ENCODE measurements around the gene NEU4.

DNA sequence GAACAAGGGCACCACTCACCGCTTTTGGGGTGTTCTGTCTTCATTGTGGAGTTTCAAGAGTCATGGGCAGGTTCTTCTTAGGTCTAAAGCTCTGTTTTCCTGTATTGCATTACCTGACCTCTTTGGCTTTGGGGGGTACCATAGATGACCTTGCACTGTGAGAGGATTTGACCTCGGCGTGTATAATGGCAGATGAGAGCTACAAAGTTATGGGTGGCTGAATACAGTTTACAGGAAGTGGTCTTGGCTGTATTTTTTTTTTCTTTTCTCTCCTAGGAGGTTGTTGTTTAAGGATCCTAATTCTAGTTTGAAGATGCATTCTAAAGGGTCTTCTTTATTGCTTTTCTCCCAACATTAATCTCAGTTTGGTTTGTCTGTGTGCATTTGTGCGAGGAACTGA, 20.9 kb upstream of the NEU4 start:
- TF ChIP-seq REST (IDR thresholded peaks at IDR 0.05; ENCODE audit: borderline replicate concordance) (no peak), EZH2 (IDR thresholded peaks at IDR 0.05; ENCODE audit: borderline replicate concordance, insufficient read depth, low read length, poor library complexity, severe bottlenecking) (no peak), EP300 (conservative IDR thresholded peaks at IDR 0.05; ENCODE audit: poor library complexity, severe bottlenecking) (no peak), CTCF (IDR thresholded peaks at IDR 0.05; ENCODE audit: poor library complexity, severe bottlenecking) (no peak), POLR2AphosphoS5 (IDR thresholded peaks at IDR 0.05) (no peak), SMC3 (conservative IDR thresholded peaks at IDR 0.05; ENCODE audit: poor library complexity) (no peak), RAD21 (conservative IDR thresholded peaks at IDR 0.05) (no peak), TAF1 (IDR thresholded peaks at IDR 0.05; ENCODE audit: low read depth) (no peak), MXI1 (conservative IDR thresholded peaks at IDR 0.05; ENCODE audit: poor library complexity, severe bottlenecking) (no peak)

Data from neural cell (in vitro differentiated cells).